DMS153 (cell line): Measurements from ENCODE around the gene MELK.
A peak's percentile ranks its signal among the peaks of the same experiment; 100 is the strongest.

Experiments
- DNase-seq: peaks from one replicate; lab custom pipeline; 2025; lab: John Stamatoyannopoulos, UW

The MELK gene

GRCh38 chr9:36676091-36676490 is 103.4 kb downstream of the MELK start:
- no peak for DNase-seq

GRCh38 chr9:36676778-36677485 is 104.2 kb downstream of the MELK start:
- no peak for DNase-seq

- no peak for DNase-seq
Measured at GRCh38 chr9:36677611-36678010, 104.9 kb downstream of the MELK start.

- DNase-seq = no peak
Measured at GRCh38 chr9:36679710-36680109, 107.0 kb downstream of the MELK start.

GRCh38 chr9:36686471-36686870 is 113.8 kb downstream of the MELK start:
- DNase-seq = no peak

GRCh38 chr9:36690412-36691168 is 117.9 kb downstream of the MELK start:
- no peak for DNase-seq

GRCh38 chr9:36691671-36692070 is 119.0 kb downstream of the MELK start:
- no peak for DNase-seq

- DNase-seq = no peak
Measured at GRCh38 chr9:36698984-36699383, 126.3 kb downstream of the MELK start.

- no peak for DNase-seq
Measured at GRCh38 chr9:36704148-36704547, 131.5 kb downstream of the MELK start.

- no peak for DNase-seq
Measured at GRCh38 chr9:36713515-36714490, 141.1 kb downstream of the MELK start.

- no peak for DNase-seq
Measured at GRCh38 chr9:36716496-36716895, 143.8 kb downstream of the MELK start.

GRCh38 chr9:36717276-36717675 is 144.6 kb downstream of the MELK start:
- no peak for DNase-seq

GRCh38 chr9:36718612-36719011 is 145.9 kb downstream of the MELK start:
- DNase-seq = no peak

- no peak for DNase-seq
Measured at GRCh38 chr9:36720043-36720442, 147.3 kb downstream of the MELK start.

- DNase-seq = peak; percentile 9
Measured at GRCh38 chr9:36721846-36722588, 149.3 kb downstream of the MELK start.

GRCh38 chr9:36725777-36726356 is 153.2 kb downstream of the MELK start:
- no peak for DNase-seq
